GF-D8 (cell line): ENCODE measurements around the gene ARHGAP5.

Source experiments
- DNase-seq: peaks from one replicate; lab custom pipeline; 2025; lab: John Stamatoyannopoulos, UW

ARHGAP5 gene

GRCh38 chr14:32171469-32171868 lies 94.4 kb downstream of the ARHGAP5 start:
- DNase-seq = no peak

GRCh38 chr14:32183151-32184058 lies 106.3 kb downstream of the ARHGAP5 start:
- no peak for DNase-seq

- DNase-seq = no peak
Observed at GRCh38 chr14:32185097-32185496, 108.0 kb downstream of the ARHGAP5 start.

- DNase-seq = no peak
Observed at GRCh38 chr14:32186248-32186647, 109.1 kb downstream of the ARHGAP5 start.

- no peak for DNase-seq
Observed at GRCh38 chr14:32189811-32190210, 112.7 kb downstream of the ARHGAP5 start.

GRCh38 chr14:32190673-32191072 lies 113.6 kb downstream of the ARHGAP5 start:
- DNase-seq = no peak

- DNase-seq = no peak
Observed at GRCh38 chr14:32192712-32193373, 115.7 kb downstream of the ARHGAP5 start.

- DNase-seq = no peak
Observed at GRCh38 chr14:32193532-32193931, 116.4 kb downstream of the ARHGAP5 start.

- DNase-seq = no peak
Observed at GRCh38 chr14:32195636-32196035, 118.5 kb downstream of the ARHGAP5 start.

GRCh38 chr14:32197919-32198318 lies 120.8 kb downstream of the ARHGAP5 start:
- no peak for DNase-seq

GRCh38 chr14:32200368-32201192 lies 123.5 kb downstream of the ARHGAP5 start:
- no peak for DNase-seq

GRCh38 chr14:32201193-32201815 lies 124.2 kb downstream of the ARHGAP5 start:
- DNase-seq = no peak

- no peak for DNase-seq
Observed at GRCh38 chr14:32201816-32202490, 124.8 kb downstream of the ARHGAP5 start, which contains the start of gene RNU6-7. RNU6-7 (plus strand) TSS chr14:32202045.

- no peak for DNase-seq
Observed at GRCh38 chr14:32202491-32202997, 125.4 kb downstream of the ARHGAP5 start.

GRCh38 chr14:32202998-32203882 lies 126.1 kb downstream of the ARHGAP5 start, which contains the start of gene RNU6-8:
RNU6-8 (minus strand) TSS chr14:32203269.
- peak; percentile 79 for DNase-seq

- DNase-seq = no peak
Observed at GRCh38 chr14:32203928-32204357, 126.8 kb downstream of the ARHGAP5 start.

- DNase-seq = no peak
Observed at GRCh38 chr14:32205554-32205953, 128.4 kb downstream of the ARHGAP5 start.

GRCh38 chr14:32205984-32206383 lies 128.9 kb downstream of the ARHGAP5 start:
- no peak for DNase-seq

GRCh38 chr14:32206552-32206951 lies 129.4 kb downstream of the ARHGAP5 start:
- no peak for DNase-seq

GRCh38 chr14:32208490-32208889 lies 131.4 kb downstream of the ARHGAP5 start:
- DNase-seq = no peak
